Endothelial cell of umbilical vein (primary cell): Measurements from ENCODE around the gene RBM45. TPM values are rescaled to one million over a fixed set of nuclear protein-coding genes. Genes with fewer than 3 reads are reported as not detected.
A peak's percentile ranks its signal among the peaks of the same experiment; 100 is the strongest.

Experiments used
- BruUV-seq: library from RNA; stranded (reverse); fragments of 400-500 nt; replicated peaks from 2 replicates; lab custom pipeline; 2021; lab: Mats Ljungman, UMichigan
- CTCF ChIA-PET: fragments of 300-600, 350-600 bp; sonication (Branson Sonifier 250); formaldehyde crosslinking; loops from one replicate; lab custom pipeline; 2021; ENCODE audit warnings: antibody characterized with exemption, inconsistent platforms; lab: Charles Lee
- POLR2A ChIA-PET: fragments of 300-600, 350-600 bp; sonication (Branson Sonifier 250); formaldehyde crosslinking; loops from one replicate; lab custom pipeline; 2021; ENCODE audit warnings: antibody characterized with exemption, inconsistent platforms; lab: Charles Lee
- DNase-seq: peaks from one replicate; pipeline ENCODE4 v3.0.0-alpha.2; 2011; ENCODE audit warnings: low read depth, low spot score
- FAIRE-seq: peaks from 2 replicates; lab custom pipeline; 2011; peaks lifted over from hg19 to GRCh38; lab: Jason Lieb, UNC
- H2AFZ ChIP-seq: 2 replicates; pipeline ENCODE4 v1.6.0; 2012; ENCODE audit warnings: low read depth, low read length, control low read depth, inconsistent platforms
- H3K27ac ChIP-seq: 2 replicates; pipeline ENCODE4 v1.5.1; 2011; ENCODE audit warnings: low read depth, mild to moderate bottlenecking, control low read depth, low read length, moderate library complexity; ENCODE audit not compliant: insufficient read depth
- H3K27me3 ChIP-seq, 2 experiments: 2 replicates each; pipeline versions ENCODE4 v1.6.0 to v1.6.1; 2011; ENCODE audit warnings: low read length in 2 of 2, mixed read lengths in 1 of 2; ENCODE audit not compliant: control insufficient read depth in 2 of 2, insufficient read depth in 2 of 2
- H3K36me3 ChIP-seq, 2 experiments: 2 replicates in 1 of 2; 3 replicates in 1 of 2; pipeline ENCODE4 v1.5.1; 2011; ENCODE audit warnings: low read length in 2 of 2, mild to moderate bottlenecking in 1 of 2, moderate library complexity in 1 of 2; ENCODE audit not compliant: control insufficient read depth in 2 of 2, insufficient read depth in 2 of 2; ENCODE audit errors: extremely low read depth in 1 of 2
- H3K4me1 ChIP-seq: 3 replicates; pipeline ENCODE4 v1.5.1; 2011; ENCODE audit warnings: mild to moderate bottlenecking, low read length; ENCODE audit not compliant: control insufficient read depth, insufficient read depth; ENCODE audit errors: extremely low read depth
- H3K4me2 ChIP-seq: 2 replicates; pipeline ENCODE4 v1.6.1; 2011; ENCODE audit warnings: low read length, control low read depth, mixed read lengths; ENCODE audit not compliant: insufficient read depth
- H3K4me3 ChIP-seq, 3 experiments: fragments of 200-600 bp in 1 of 3; sonication (generic), shearing (Covaris generic) in 1 of 3; replicated peaks in 1 of 3; 2 replicates each; pipeline ENCODE4 v1.5.1; 2011 to 2016; ENCODE audit warnings: control low read depth in 3 of 3, low read length in 3 of 3, mild to moderate bottlenecking in 2 of 3, inconsistent platforms in 1 of 3, low read depth in 1 of 3, moderate library complexity in 1 of 3; ENCODE audit not compliant: insufficient read depth in 1 of 3
- H3K79me2 ChIP-seq: 2 replicates; pipeline ENCODE4 v1.6.0; 2012; ENCODE audit warnings: low read length, inconsistent platforms; ENCODE audit not compliant: control insufficient read depth, insufficient read depth
- H3K9ac ChIP-seq: replicated peaks from 2 replicates; pipeline ENCODE3; 2011; ENCODE audit warnings: low read length, control low read depth; ENCODE audit not compliant: insufficient read depth; ENCODE audit errors: extremely low read depth
- H3K9me1 ChIP-seq: replicated peaks from 3 replicates; pipeline ENCODE4 v1.6.0; 2011; ENCODE audit warnings: mild to moderate bottlenecking, low read length; ENCODE audit not compliant: control insufficient read depth, insufficient read depth; ENCODE audit errors: extremely low read depth
- H3K9me3 ChIP-seq: replicated peaks from 2 replicates; pipeline ENCODE4 v1.5.1; 2012; ENCODE audit warnings: low read length, inconsistent platforms; ENCODE audit not compliant: control insufficient read depth, insufficient read depth
- H4K20me1 ChIP-seq: replicated peaks from 2 replicates; pipeline ENCODE3; 2011; ENCODE audit warnings: mild to moderate bottlenecking, low read length; ENCODE audit not compliant: control insufficient read depth, insufficient read depth; ENCODE audit errors: extremely low read depth
- CTCF ChIP-seq, 2 donors: IDR thresholded peaks; 1 replicate in 1 of 2; 2 replicates in 1 of 2; pipeline ENCODE4 v1.5.1; 2011; ENCODE audit warnings: low read length in 2 of 2, mild to moderate bottlenecking in 2 of 2, moderate library complexity in 2 of 2, control low read depth in 1 of 2, inconsistent platforms in 1 of 2, low read depth in 1 of 2; ENCODE audit not compliant: insufficient read depth in 1 of 2; ENCODE audit errors: extremely low read depth in 1 of 2
- EZH2 ChIP-seq: IDR thresholded peaks from 2 replicates; pipeline ENCODE4 v1.6.1; 2012; ENCODE audit warnings: borderline replicate concordance, low read depth, mild to moderate bottlenecking, moderate library complexity, low read length, inconsistent platforms; ENCODE audit not compliant: severe bottlenecking
- FOS ChIP-seq: IDR thresholded peaks from 2 replicates; pipeline ENCODE4 v1.6.1; 2011; ENCODE audit warnings: mild to moderate bottlenecking, low read length, moderate library complexity, borderline replicate concordance; ENCODE audit not compliant: insufficient read depth
- GATA2 ChIP-seq: IDR thresholded peaks from 2 replicates; pipeline ENCODE4 v1.7.0; 2011; ENCODE audit warnings: low read depth, mild to moderate bottlenecking, moderate library complexity, mixed read lengths, low read length; ENCODE audit not compliant: insufficient read length, insufficient read depth
- JUN ChIP-seq: IDR thresholded peaks from 2 replicates; pipeline ENCODE4 v1.6.1; 2011; ENCODE audit warnings: borderline replicate concordance, low read depth; ENCODE audit not compliant: insufficient read length, insufficient read depth
- MYC ChIP-seq: IDR thresholded peaks from one replicate; pipeline ENCODE4 v1.6.1; 2011; ENCODE audit warnings: mild to moderate bottlenecking, low read depth, low read length
- POLR2A ChIP-seq: IDR thresholded peaks from 2 replicates; pipeline ENCODE4 v1.6.1; 2012; ENCODE audit warnings: low read depth, mild to moderate bottlenecking, control low read depth, low read length
- POLR2AphosphoS5 ChIP-seq: IDR thresholded peaks from 2 replicates; pipeline ENCODE4 v1.6.1; 2012; ENCODE audit warnings: low read depth, mild to moderate bottlenecking, control low read depth, low read length, moderate library complexity; ENCODE audit not compliant: insufficient read depth
- dilution Hi-C: fragments of 300-500 bp; cut with MboI; formaldehyde crosslinking; loops from one replicate; pipeline ENCODE4 v1.15.0; 2019; ENCODE audit warnings: low sequenced_read_pairs; ENCODE audit not compliant: extremely low pct_ligation_motif_present
- intact Hi-C: fragments of 100-400 bp; cut with micrococcal nuclease; formaldehyde crosslinking; loops from one replicate; pipeline ENCODE4 v1.10.0; 2022
- polyA plus RNA-seq, 4 experiments: library from polyadenylated mRNA; depleted of rRNA in 3 of 4; stranded (reverse) in 3 of 4; unstranded in 1 of 4; fragments of >200 nt; gene quantifications; 2 replicates each; pipeline versions ENCODE4 v1.2.1 to v1.2.3, GENCODE V29; 2011 to 2012; ENCODE audit warnings: missing spikeins in 1 of 4
- total RNA-seq: library from RNA; stranded (reverse); gene quantifications from 2 replicates; pipeline ENCODE4 v1.2.3, GENCODE V29; 2021
- TF ChIP-seq, protein P1 (sequence below): IDR thresholded peaks from 2 replicates; pipeline ENCODE4 v1.6.1; 2011; ENCODE audit not compliant: insufficient read depth, insufficient read length

RBM45 gene
- total and polyA plus RNA-seq, 2 donors (not counting 3 experiments of a cell fraction or from before 2014, with no cell fraction given): 6.8 to 12.4 TPM

DNA sequence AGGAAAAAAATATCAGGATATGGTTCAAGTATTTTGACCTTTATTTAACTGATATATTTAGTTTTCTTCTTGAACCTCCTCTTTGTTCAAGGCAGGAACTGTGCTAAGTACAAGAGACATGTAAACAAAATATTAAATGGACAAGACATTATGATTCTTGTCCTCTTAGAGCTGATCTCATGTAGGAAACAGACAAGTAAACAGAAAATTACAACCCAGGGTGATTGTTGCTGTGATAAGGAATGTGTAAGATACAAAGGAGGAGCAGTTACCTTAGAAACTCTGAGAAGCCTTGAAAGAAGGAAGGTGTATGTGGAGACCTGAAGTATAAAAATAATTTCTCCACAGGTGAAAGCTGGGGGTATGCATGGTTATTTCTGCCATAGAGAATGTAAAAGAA, 12.9 kb downstream of the RBM45 start:
- Histone ChIP-seq H4K20me1 (no peaks in the 10 kb centered on the region), H3K36me3 (peaks cover 2 to 9% of the 10 kb centered on the region in 2 experiments), H2AFZ (no peak overlapping the region), H3K4me1 (no peaks in the 10 kb centered on the region), H3K9ac (no peak overlapping the region), H3K4me3 (no peak overlapping the region), H3K4me2 (no peak overlapping the region), H3K9me1 (no peaks in the 10 kb centered on the region), H3K79me2 (no peaks in the 10 kb centered on the region), H3K9me3 (no peaks in the 10 kb centered on the region), H3K27me3 (no peaks in the 10 kb centered on the region), H3K27ac (no peak overlapping the region)
- TF ChIP-seq FOS (no peak), GATA2 (no peak), CTCF (IDR thresholded peaks at IDR 0.05; ENCODE audit: extremely low read depth in 1 of 2, insufficient read depth in 1 of 2, low read depth in 1 of 2, low read length in 2 of 2) (no peak), MYC (no peak), POLR2AphosphoS5 (no peak), EZH2 (no peak), JUN (no peak), POLR2A (no peak)
- TF ChIP-seq, protein P1, sequence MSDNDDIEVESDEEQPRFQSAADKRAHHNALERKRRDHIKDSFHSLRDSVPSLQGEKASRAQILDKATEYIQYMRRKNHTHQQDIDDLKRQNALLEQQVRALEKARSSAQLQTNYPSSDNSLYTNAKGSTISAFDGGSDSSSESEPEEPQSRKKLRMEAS: no peak
- no TSS peak for BruUV-seq
- ChIA-PET POLR2A (no interaction called here), CTCF (interaction anchor here (0.6 to 1.5 kb wide), 4 partner anchors 19 to 294 kb away, joined by 3 to 4 read pairs (median 3); no protein-coding TSS in a partner anchor)
- DNase-seq (no peak), FAIRE-seq (peak; percentile 18)
- intact Hi-C loops: no loop called here
- dilution Hi-C loops: loop anchor here (25.0 kb wide), 1 partner anchor 312 kb away; no protein-coding TSS in a partner anchor
